T-helper 2 cell (primary cell): Measurements from ENCODE around the gene INAVA.
"Not testable (repeated sequence)": the region's sequence is repeated elsewhere in the genome, so short reads cannot be mapped to it uniquely, and the experiment has no call there.

Experiments used
- DNase-seq, 5 experiments: peaks; one replicate each; pipeline versions ENCODE4 v3.0.0 to v3.0.0-alpha.2; 2012 to 2022

INAVA gene

GRCh38 chr1:200899954-200900867 lies 5.5 kb downstream of the INAVA start:
- DNase-seq: no peak

- DNase-seq: no peak
Observed at GRCh38 chr1:200900877-200901276, 6.2 kb downstream of the INAVA start.

GRCh38 chr1:200901350-200901749 lies 6.7 kb downstream of the INAVA start:
- DNase-seq: no peak

GRCh38 chr1:200901796-200902444 lies 7.2 kb downstream of the INAVA start:
- no peak for DNase-seq

GRCh38 chr1:200903793-200904192 lies 9.1 kb downstream of the INAVA start:
- DNase-seq: peak in 1 of 5 experiments; percentile 13

- no peak for DNase-seq
Observed at GRCh38 chr1:200904772-200905171, 10.1 kb downstream of the INAVA start.

GRCh38 chr1:200905411-200906052 lies 10.8 kb downstream of the INAVA start:
- DNase-seq: peak in 2 of 5 experiments; percentile 85 to 86

GRCh38 chr1:200906491-200906890 lies 11.8 kb downstream of the INAVA start:
- DNase-seq: no peak

GRCh38 chr1:200907611-200908097 lies 13.0 kb downstream of the INAVA start:
- DNase-seq: no peak

- no peak for DNase-seq
Observed at GRCh38 chr1:200908191-200908868, 13.6 kb downstream of the INAVA start.

- no peak for DNase-seq
Observed at GRCh38 chr1:200909071-200909470, 14.4 kb downstream of the INAVA start.

GRCh38 chr1:200909757-200910239 lies 15.1 kb downstream of the INAVA start:
- DNase-seq: no peak

- no peak for DNase-seq
Observed at GRCh38 chr1:200911361-200911760, 16.7 kb downstream of the INAVA start.

- not testable (repeated sequence) for DNase-seq
Observed at GRCh38 chr1:200911936-200912335, 17.2 kb downstream of the INAVA start.

GRCh38 chr1:200912737-200913407 lies 18.2 kb downstream of the INAVA start:
- DNase-seq: no peak

- DNase-seq: no peak
Observed at GRCh38 chr1:200916152-200916551, 21.5 kb downstream of the INAVA start.

- DNase-seq: no peak
Observed at GRCh38 chr1:200916681-200917080, 22.0 kb downstream of the INAVA start.

GRCh38 chr1:200917291-200917817 lies 22.7 kb downstream of the INAVA start:
- no peak for DNase-seq

GRCh38 chr1:200918006-200918405 lies 23.3 kb downstream of the INAVA start:
- DNase-seq: no peak

GRCh38 chr1:200919386-200919785 lies 24.7 kb downstream of the INAVA start:
- DNase-seq: no peak

- DNase-seq: no peak
Observed at GRCh38 chr1:200921571-200922110, 26.9 kb downstream of the INAVA start.
